Uterus (tissue), 4 donors: ENCODE results near the gene SLC4A11. TPM values are rescaled to one million over a fixed set of nuclear protein-coding genes. Genes with fewer than 3 reads are reported as not detected.

Experiments
- DNase-seq, 2 donors: peaks; one replicate each; pipeline ENCODE4 v3.0.0-alpha.2; 2019 to 2020
- H3K27ac ChIP-seq, 2 donors: fragments of 200-600 bp; sonication (generic); 1 replicate in 1 of 2; 2 replicates in 1 of 2; pipeline ENCODE4 v1.5.1; 2016 to 2018
- H3K27me3 ChIP-seq, 2 donors: fragments of 200-600 bp; sonication (generic); one replicate each; pipeline ENCODE4 v1.5.1; 2018 to 2019; ENCODE audit warnings: control low read depth in 1 of 2
- H3K36me3 ChIP-seq, 2 donors: fragments of 200-600 bp; sonication (generic); one replicate each; pipeline ENCODE4 v1.5.1; 2019; ENCODE audit warnings: control low read depth in 1 of 2
- H3K4me1 ChIP-seq, 2 donors: fragments of 200-600 bp; sonication (generic); one replicate each; pipeline ENCODE4 v1.5.1; 2018 to 2019; ENCODE audit warnings: control low read depth in 1 of 2
- H3K4me3 ChIP-seq, 2 donors: fragments of 200-600 bp; sonication (generic); 1 replicate in 1 of 2; 2 replicates in 1 of 2; pipeline ENCODE4 v1.5.1; 2018 to 2019; ENCODE audit warnings: mild to moderate bottlenecking in 1 of 2
- H3K9me3 ChIP-seq, 2 donors: fragments of 200-600 bp; sonication (generic); one replicate each; pipeline ENCODE4 v1.5.1; 2019; ENCODE audit warnings: control low read depth in 1 of 2
- POLR2A ChIP-seq, 2 donors: fragments of 450-650 bp; IDR thresholded peaks; one replicate each; pipeline ENCODE4 v1.6.1; 2016; ENCODE audit warnings: antibody characterized with exemption in 2 of 2, mild to moderate bottlenecking in 1 of 2, moderate library complexity in 1 of 2
- intact Hi-C: fragments of 100-400 bp; cut with DNase I; formaldehyde crosslinking; loops from one replicate; pipeline ENCODE4 v1.15.1; 2023; ENCODE audit warnings: low total_unique reads
- total RNA-seq, 4 donors: library from RNA; depleted of rRNA in 3 of 4; stranded (reverse); fragments of >200 nt in 3 of 4; gene quantifications; one replicate each; pipeline versions ENCODE4 v1.1.0 to v1.2.4, GENCODE V29; 2014 to 2023
- TF ChIP-seq, protein P1 (sequence below), 4 experiments: fragments of 200-600 bp in 2 of 4; fragments of 450-650 bp in 2 of 4; sonication (generic) in 2 of 4; IDR thresholded peaks; one replicate each; pipeline ENCODE4 v1.5.1; 2016 to 2019; ENCODE audit warnings: antibody characterized with exemption in 4 of 4, mild to moderate bottlenecking in 2 of 4, moderate library complexity in 1 of 4
- donor health status: DM: yes; HTN: yes; CAD: no.

Gene SLC4A11
- total RNA-seq, 4 donors from 2014 or later, result 0.29 to 0.91 (median 0.76) TPM; not detected in 1

DNA sequence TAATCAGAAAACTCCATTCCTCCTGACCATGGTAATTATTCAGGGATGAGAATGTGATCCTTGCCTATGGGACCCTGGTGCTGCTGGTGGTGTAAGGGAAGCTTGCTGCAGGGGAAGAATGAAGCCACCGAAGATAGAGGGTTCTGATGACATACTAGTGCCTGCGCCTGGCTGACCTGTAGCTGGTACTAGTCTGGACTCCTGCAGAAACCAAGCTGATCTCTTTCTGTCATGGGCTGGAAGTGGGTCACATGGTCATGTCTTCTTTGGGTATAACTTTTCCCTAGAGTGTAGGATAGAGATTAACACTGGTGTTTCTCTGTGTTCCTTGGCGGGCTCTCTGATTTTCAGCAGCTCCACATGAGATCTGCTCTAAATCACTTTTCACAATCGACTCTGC, 8.6 kb upstream of the SLC4A11 start:
- intact Hi-C loops, result no loop called here
- no peak for DNase-seq
- H3K36me3 ChIP-seq, result no peaks in the 10 kb centered on the region

DNA sequence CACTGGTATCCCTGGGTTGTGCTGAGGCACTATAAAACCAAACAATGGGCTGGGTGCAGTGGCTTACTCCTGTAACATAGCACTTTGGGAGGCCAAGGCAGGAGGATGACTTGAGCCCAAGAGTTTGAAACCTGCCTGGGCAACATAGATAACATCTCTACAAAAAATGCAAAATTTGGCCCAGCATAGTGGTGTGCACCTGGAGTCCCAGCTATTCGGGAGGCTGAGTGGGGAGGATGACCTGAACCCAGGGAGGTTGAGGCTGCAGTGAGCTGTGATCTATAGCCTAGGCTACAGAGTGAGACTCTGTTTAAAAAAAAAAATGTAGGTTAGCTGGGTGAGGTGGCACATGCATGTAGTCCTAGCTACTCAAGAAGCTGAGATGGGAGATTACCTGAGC, 7.7 kb upstream of the SLC4A11 start:
- H3K9me3 ChIP-seq, result no peaks in the 10 kb centered on the region
- H3K27ac ChIP-seq, result no peak overlapping the region
- no peaks in the 10 kb centered on the region for H3K36me3 ChIP-seq
- intact Hi-C loops, result no loop called here
- TF ChIP-seq, protein P1, sequence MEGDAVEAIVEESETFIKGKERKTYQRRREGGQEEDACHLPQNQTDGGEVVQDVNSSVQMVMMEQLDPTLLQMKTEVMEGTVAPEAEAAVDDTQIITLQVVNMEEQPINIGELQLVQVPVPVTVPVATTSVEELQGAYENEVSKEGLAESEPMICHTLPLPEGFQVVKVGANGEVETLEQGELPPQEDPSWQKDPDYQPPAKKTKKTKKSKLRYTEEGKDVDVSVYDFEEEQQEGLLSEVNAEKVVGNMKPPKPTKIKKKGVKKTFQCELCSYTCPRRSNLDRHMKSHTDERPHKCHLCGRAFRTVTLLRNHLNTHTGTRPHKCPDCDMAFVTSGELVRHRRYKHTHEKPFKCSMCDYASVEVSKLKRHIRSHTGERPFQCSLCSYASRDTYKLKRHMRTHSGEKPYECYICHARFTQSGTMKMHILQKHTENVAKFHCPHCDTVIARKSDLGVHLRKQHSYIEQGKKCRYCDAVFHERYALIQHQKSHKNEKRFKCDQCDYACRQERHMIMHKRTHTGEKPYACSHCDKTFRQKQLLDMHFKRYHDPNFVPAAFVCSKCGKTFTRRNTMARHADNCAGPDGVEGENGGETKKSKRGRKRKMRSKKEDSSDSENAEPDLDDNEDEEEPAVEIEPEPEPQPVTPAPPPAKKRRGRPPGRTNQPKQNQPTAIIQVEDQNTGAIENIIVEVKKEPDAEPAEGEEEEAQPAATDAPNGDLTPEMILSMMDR (IDR thresholded peaks at IDR 0.05), result no peak
- TF ChIP-seq POLR2A (IDR thresholded peaks at IDR 0.05), result no peak
- no peak for DNase-seq
- no peaks in the 10 kb centered on the region for H3K27me3 ChIP-seq
- peaks cover 0 to 8% of the 10 kb centered on the region in 2 donors for H3K4me1 ChIP-seq
- H3K4me3 ChIP-seq, result no peak overlapping the region

More for the DNA sequence above, 8.6 kb upstream of the SLC4A11 start:
- Histone ChIP-seq H3K4me1 (peaks cover 0 to 8% of the 10 kb centered on the region in 2 donors), H3K4me3 (no peak overlapping the region), H3K27ac (no peak overlapping the region), H3K9me3 (no peaks in the 10 kb centered on the region), H3K27me3 (no peaks in the 10 kb centered on the region)
- TF ChIP-seq POLR2A (IDR thresholded peaks at IDR 0.05), result no peak
- TF ChIP-seq, protein P1 (IDR thresholded peaks at IDR 0.05), result no peak

DNA sequence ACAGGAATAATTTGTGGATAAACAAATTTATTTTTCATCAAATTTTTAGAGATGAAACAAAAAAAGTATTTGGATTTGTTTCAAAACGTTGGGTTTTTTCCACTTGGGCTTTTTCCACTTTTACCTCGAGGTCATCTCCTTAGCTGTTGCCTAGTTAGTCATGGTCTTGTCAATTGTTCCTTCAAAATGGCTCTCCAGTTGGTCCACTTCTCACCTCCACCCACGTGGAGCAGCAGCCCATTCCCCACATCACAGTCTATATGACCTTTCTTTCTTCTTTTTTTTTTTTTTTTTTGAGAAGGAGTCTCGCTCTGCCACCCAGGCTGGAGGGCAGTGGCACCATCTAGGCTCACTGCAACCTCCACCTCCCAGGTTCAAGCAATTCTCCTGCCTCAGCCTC, 6.7 kb upstream of the SLC4A11 start:
- no peaks in the 10 kb centered on the region for H3K36me3 ChIP-seq
- H3K4me1 ChIP-seq, result peaks cover 0 to 8% of the 10 kb centered on the region in 2 donors
- DNase-seq, result no peak
- H3K27me3 ChIP-seq, result no peaks in the 10 kb centered on the region
- H3K27ac ChIP-seq, result no peak overlapping the region
- H3K9me3 ChIP-seq, result no peaks in the 10 kb centered on the region
- TF ChIP-seq, protein P1 (IDR thresholded peaks at IDR 0.05), result no peak
- TF ChIP-seq POLR2A (IDR thresholded peaks at IDR 0.05), result no peak
- no peak overlapping the region for H3K4me3 ChIP-seq
- intact Hi-C loops, result no loop called here

DNA sequence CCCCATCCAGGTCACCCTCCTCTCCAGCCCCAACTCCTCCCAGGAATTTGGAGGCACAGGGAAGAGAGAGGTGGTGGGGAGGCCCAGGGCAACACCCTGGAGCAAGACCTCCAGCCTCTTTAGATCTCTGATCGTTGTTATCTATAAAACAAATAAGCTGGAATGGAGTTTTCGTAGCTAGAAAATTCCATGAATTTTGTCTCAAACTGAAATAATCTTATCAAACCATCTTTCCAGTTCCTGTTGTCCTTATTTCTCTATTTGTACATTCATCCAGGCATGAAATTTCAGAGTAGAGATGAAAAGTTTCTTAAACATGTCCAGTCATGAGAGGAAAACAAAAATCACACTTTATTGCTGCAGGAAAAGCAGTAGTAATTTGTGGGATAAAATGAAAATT, 6.2 kb upstream of the SLC4A11 start:
- Histone ChIP-seq H3K4me3 (no peak overlapping the region), H3K9me3 (no peaks in the 10 kb centered on the region), H3K4me1 (peaks cover 0 to 8% of the 10 kb centered on the region in 2 donors), H3K36me3 (no peaks in the 10 kb centered on the region), H3K27ac (no peak overlapping the region), H3K27me3 (peaks cover 0 to under 1% of the 10 kb centered on the region in 2 donors)
- DNase-seq, result no peak
- TF ChIP-seq, protein P1 (IDR thresholded peaks at IDR 0.05), result no peak
- no peak for TF ChIP-seq POLR2A (IDR thresholded peaks at IDR 0.05)
- intact Hi-C loops, result no loop called here

DNA sequence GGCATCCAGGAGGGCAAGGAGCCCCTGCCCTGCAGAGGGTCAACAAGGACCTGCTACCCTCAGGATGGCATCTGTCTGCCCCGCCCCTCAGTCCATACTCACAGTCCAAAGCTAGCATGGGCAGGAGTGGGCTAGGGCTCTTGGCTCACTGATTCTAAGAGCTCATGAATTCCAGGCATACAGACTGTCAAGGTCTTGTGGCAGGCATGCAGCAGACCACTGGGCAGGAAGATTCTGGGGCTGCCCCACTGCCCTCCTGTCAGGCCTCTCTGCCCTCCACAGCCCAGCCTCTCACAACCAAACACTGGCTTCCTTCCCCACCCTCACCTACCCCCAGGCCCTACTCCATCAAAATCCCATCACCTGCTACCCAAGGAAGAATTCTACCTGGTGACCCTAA, 5.6 kb upstream of the SLC4A11 start:
- Histone ChIP-seq H3K9me3 (no peaks in the 10 kb centered on the region), H3K27ac (no peak overlapping the region), H3K4me1 (peaks cover 0 to 8% of the 10 kb centered on the region in 2 donors), H3K36me3 (no peaks in the 10 kb centered on the region), H3K27me3 (peaks cover 0 to 4% of the 10 kb centered on the region in 2 donors), H3K4me3 (no peak overlapping the region)
- intact Hi-C loops, result no loop called here
- no peak for TF ChIP-seq POLR2A (IDR thresholded peaks at IDR 0.05)
- TF ChIP-seq, protein P1 (IDR thresholded peaks at IDR 0.05), result no peak
- no peak for DNase-seq
